AG10803 (cell line): Measurements from ENCODE around the gene BTK.

Experiments used
- DNase-seq: peaks from one replicate; pipeline ENCODE4 v3.0.0; 2010; ENCODE audit warnings: low read depth
- H3K4me3 ChIP-seq: 2 replicates; pipeline ENCODE4 v1.5.1; 2011; ENCODE audit warnings: mild to moderate bottlenecking, low read length, control low read depth
- TF ChIP-seq, protein P1 (sequence below): conservative IDR thresholded peaks from 2 replicates; pipeline ENCODE4 v1.5.1; 2011; ENCODE audit warnings: mild to moderate bottlenecking, low read length, control low read depth, inconsistent platforms

Gene BTK

DNA sequence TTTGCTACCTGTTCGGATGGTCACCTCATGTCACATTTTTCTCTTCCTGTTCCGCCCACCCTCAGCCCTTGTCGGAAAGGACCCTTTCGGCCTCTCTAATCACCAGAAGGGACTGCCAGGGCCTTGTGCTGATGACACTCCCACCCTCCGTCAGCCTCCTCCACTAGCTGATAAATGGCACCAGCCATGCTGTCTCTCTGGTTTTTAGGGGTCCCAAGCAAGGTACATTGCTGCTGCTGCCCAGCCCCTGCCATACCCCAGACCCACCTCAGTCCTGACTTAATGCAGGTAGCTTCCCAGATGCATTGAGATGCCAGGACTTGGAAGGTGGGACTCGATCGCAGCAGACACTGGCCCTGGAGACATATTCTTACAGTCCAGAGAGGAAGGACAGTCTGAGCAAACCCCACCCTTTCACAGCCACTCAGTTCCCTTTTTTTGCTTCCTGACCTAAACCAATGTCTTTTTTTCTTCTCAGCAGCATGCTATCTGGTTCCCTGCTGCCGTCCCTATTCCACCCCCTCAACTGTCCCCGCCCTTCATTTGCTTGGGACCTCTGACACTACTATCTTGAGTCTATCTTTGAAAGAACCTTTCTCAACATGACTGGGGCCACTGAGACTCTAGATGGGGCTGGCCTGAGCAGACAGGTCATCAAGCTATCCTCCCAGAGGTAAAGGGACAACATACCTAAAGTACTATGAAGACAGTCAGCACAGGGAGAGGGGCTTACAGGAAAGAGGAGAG, at the start of gene BTK:
Gene BTK (minus strand): TSS at position 397 of the 747 bp plus-strand sequence. CDS start 10,907 bp downstream, outside the sequence.
- no peak within 1 kb of the TSS for H3K4me3 ChIP-seq
- no peak for DNase-seq
- TF ChIP-seq, protein P1, sequence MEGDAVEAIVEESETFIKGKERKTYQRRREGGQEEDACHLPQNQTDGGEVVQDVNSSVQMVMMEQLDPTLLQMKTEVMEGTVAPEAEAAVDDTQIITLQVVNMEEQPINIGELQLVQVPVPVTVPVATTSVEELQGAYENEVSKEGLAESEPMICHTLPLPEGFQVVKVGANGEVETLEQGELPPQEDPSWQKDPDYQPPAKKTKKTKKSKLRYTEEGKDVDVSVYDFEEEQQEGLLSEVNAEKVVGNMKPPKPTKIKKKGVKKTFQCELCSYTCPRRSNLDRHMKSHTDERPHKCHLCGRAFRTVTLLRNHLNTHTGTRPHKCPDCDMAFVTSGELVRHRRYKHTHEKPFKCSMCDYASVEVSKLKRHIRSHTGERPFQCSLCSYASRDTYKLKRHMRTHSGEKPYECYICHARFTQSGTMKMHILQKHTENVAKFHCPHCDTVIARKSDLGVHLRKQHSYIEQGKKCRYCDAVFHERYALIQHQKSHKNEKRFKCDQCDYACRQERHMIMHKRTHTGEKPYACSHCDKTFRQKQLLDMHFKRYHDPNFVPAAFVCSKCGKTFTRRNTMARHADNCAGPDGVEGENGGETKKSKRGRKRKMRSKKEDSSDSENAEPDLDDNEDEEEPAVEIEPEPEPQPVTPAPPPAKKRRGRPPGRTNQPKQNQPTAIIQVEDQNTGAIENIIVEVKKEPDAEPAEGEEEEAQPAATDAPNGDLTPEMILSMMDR = no peak

DNA sequence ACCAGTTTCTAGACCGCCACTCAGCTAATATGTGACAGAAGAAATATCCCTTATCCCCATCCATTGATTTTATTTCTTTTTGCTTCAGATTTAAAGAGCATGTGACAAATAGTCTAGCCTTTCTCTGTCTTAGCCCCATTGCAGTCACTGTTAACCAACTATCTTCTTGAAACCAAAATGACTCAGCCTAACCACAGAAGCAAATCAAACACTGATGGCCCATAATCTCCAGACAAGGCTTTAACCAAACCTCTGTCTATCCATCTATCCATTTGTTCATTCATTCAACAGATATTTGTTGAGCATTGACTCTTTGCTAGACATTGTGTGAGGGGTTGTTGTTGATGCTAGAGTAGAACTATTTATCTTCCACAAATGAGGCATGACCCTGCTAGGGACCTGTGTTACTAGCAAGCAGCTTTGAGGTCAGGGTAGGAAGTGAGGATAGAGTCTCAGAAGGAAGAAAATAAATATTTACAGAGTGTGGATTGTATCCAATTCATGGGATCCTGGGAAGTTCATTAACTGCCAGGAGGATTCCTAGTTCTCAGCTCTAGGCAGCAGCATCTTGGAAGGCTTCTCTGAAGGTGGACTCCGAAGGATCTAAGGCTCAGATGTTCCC, 44.6 kb upstream of the BTK start:
- TF ChIP-seq, protein P1 = no peak
- no peak overlapping the region for H3K4me3 ChIP-seq
- DNase-seq = peak; percentile 53

DNA sequence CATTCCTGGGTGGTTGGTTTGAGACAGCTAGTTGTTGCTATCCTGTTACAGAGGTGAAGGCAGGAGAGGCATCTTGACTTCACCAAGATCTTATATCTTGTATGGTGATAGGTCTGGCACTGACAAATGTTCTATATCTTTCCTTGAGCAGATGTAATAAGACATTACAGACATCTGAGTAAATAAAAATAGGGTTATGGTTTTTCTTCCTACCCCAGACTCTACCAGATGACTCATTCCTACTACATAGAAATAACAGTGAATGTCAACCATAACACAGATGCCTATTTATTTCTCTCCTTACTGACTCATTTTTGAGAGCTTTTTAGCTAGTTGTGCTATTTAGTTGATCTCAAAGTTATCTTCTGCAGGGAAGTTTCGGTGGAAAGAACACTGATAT, 43.9 kb upstream of the BTK start:
- peak; percentile 34 for DNase-seq
- TF ChIP-seq, protein P1 = no peak

DNA sequence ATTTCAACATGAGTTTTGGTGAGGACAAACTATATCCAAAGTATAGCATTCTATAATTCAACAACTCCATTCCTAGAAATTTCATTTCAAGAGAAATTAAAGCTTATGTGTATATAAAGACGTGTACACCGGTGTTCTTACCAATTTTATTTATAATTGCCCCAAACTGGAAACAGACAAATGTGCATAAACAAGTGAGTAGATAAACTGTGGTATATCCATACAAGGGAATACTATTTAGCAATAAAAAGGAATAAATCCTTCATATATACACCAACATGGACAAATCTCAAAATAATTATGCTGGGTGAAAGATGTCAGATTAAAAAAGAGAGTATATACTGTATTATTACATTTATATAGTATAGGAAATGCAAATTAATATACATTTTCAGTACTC, 42.0 kb upstream of the BTK start:
- DNase-seq = no peak
- no peak overlapping the region for H3K4me3 ChIP-seq
- TF ChIP-seq, protein P1 = no peak

More for the DNA sequence above, 43.9 kb upstream of the BTK start:
- no peak overlapping the region for H3K4me3 ChIP-seq

DNA sequence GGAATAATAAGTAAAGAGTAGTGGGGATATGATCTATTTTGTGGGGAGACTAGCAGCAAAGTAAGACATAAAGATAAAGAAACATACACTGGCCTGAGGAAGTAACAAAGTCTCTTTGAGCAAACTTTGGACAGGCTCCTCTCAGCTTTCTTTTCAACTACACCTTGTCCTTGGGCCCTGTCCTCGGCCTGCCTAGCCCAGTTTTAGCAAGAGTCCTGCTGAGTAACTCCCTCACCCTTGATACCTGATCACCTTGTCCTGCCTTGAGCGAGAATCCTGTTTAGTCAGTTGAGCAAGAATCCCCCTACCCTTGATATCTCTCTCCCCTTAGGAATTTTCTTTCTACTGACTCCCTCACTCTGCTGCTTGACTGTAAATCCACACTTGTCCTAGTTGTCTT, 33.5 kb upstream of the BTK start:
- H3K4me3 ChIP-seq = no peak overlapping the region
- DNase-seq = no peak
- TF ChIP-seq, protein P1 = no peak

DNA sequence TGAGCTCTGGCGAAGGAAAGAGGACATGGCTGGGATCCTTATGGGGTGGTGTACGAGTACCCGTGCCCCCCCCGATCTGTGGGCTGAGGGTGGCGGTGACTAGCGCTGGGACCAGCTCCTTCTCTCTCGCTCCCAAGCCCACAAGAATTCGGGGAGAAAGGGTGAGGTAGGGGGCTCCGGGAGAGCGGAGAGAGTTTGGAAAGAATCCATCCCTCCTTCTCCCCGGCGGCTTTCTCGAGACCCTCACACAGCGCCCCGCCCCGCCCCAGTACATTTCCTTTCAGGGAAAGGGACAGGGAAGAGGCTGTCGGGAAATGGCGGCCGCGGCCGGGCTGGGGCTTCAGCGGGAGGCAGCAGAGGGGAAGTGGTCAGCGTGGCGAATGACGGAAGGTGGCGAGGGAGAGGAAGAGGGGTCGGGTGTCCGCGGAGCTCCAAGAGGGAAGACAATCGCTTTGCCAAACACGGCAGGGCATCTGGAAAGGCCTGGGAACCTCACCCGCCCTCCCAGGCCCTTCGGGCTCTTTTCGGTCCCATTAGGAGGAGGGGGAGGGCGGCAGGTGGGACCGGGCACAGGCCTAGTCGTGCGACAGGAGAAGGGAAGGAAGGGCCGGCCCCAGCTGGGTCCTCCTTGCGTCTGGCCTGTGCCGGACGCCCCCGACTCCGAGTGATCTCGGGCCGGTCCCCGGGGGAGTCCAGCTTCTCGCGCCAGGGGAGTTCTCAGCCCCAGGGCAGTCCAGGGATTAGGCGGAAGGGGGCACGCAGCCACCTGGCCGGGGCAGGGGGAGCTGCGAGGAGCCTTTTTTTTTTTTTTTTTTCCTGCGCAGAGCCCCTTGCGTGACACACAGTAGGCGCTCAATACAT, 32.2 kb upstream of the BTK start:
- DNase-seq = peak; percentile 49
- peak overlapping the region; percentile 59 for H3K4me3 ChIP-seq
- TF ChIP-seq, protein P1 = no peak
